Lower lobe of right lung (tissue), 2 donors: ENCODE results near the gene IGHMBP2. TPM values are rescaled to one million over a fixed set of nuclear protein-coding genes. Genes with fewer than 3 reads are reported as not detected.

Experiments
- ATAC-seq, 2 donors: fragments of 200-7000 bp; cut with Tn5 transposase; one replicate each; pipeline ENCODE4 v1.9.1; 2020 to 2022; ENCODE audit warnings: mild to moderate bottlenecking in 2 of 2, moderate library complexity in 2 of 2
- DNase-seq: peaks from one replicate; pipeline ENCODE4 v3.0.0-alpha.2; 2020
- H3K27ac ChIP-seq: fragments of 200-600 bp; one replicate; pipeline ENCODE4 v1.8.0; 2022
- H3K27me3 ChIP-seq: fragments of 200-600 bp; one replicate; pipeline ENCODE4 v1.8.0; 2022; ENCODE audit warnings: low read depth
- H3K36me3 ChIP-seq: fragments of 200-600 bp; one replicate; pipeline ENCODE4 v1.8.0; 2022; ENCODE audit warnings: mild to moderate bottlenecking
- H3K4me1 ChIP-seq: fragments of 200-600 bp; one replicate; pipeline ENCODE4 v1.8.0; 2022
- H3K4me3 ChIP-seq: fragments of 200-600 bp; one replicate; pipeline ENCODE4 v1.8.0; 2022; ENCODE audit warnings: mild to moderate bottlenecking
- H3K9me3 ChIP-seq: fragments of 200-600 bp; one replicate; pipeline ENCODE4 v1.8.0; 2022
- intact Hi-C: fragments of 100-400 bp; cut with DNase I; formaldehyde crosslinking; loops from one replicate; pipeline ENCODE4 v1.11.0; 2022
- total RNA-seq: library from RNA; stranded (reverse); fragmentation: NEBNext Ultra II Directional; extraction: Animal tissue kit (Norgen Biotek cat#: 25700); gene quantifications from one replicate; pipeline ENCODE4 v1.2.1, GENCODE V29; 2021
- TF ChIP-seq, protein P1 (sequence below): fragments of 200-600 bp; IDR thresholded peaks from one replicate; pipeline ENCODE4 v1.8.0; 2022; ENCODE audit warnings: antibody characterized with exemption, mild to moderate bottlenecking
- donor health status: DM: no; HTN: yes; CAD: no; lungs with severe emphysema.

The IGHMBP2 gene
- total RNA-seq, 1 donor from 2014 or later: 18.8 TPM

DNA sequence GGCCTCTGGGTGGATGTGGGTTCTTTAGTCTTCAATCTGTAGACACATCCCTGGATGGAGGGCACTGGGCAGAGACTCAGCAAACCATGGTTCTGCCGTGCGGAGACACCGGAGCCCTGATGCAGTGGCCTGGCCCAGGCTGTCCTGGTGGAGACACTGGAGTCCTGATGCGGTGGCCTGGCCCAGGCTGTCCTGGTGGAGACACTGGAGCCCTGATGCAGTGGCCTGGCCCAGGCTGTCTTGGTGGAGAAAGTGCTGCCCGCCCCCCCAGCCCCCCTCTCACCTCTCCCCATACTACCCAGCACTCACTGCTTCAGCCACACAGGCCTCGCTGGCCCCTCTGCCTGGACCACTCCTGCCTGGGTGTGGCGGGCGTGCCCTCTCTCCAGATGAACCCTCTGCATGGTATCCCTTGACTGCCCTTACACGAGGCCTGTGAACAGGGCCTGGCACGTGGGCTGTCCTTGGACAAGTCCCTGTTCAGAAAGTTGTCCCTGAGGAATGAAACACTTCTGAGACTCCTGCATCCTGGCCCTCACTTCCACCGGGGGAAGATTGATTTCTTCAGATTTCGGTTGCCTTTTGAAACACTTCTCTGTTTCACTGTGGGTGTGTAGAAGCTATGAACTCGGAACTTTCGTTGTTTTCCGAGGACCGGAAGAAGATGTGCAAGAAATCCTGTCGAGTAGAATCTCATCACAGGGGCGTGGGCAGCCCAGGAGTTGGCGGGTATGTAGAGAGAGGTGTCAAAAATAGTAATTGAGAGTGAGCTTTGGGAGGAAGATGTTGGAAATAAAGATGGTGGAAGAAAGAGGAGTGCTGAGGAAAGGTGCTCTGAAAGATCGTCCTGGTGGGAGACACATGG lies 26.2 kb downstream of the IGHMBP2 start:
- TF ChIP-seq, protein P1, sequence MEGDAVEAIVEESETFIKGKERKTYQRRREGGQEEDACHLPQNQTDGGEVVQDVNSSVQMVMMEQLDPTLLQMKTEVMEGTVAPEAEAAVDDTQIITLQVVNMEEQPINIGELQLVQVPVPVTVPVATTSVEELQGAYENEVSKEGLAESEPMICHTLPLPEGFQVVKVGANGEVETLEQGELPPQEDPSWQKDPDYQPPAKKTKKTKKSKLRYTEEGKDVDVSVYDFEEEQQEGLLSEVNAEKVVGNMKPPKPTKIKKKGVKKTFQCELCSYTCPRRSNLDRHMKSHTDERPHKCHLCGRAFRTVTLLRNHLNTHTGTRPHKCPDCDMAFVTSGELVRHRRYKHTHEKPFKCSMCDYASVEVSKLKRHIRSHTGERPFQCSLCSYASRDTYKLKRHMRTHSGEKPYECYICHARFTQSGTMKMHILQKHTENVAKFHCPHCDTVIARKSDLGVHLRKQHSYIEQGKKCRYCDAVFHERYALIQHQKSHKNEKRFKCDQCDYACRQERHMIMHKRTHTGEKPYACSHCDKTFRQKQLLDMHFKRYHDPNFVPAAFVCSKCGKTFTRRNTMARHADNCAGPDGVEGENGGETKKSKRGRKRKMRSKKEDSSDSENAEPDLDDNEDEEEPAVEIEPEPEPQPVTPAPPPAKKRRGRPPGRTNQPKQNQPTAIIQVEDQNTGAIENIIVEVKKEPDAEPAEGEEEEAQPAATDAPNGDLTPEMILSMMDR: no peak
- Histone ChIP-seq H3K4me1 (peaks cover 18% of the 10 kb centered on the region), H3K36me3 (peaks cover 78% of the 10 kb centered on the region), H3K4me3 (no peak overlapping the region), H3K27ac (no peak overlapping the region), H3K9me3 (peaks cover 16% of the 10 kb centered on the region), H3K27me3 (no peaks in the 10 kb centered on the region)
- no peak for DNase-seq
- intact Hi-C loops: no loop called here
- ATAC-seq: no peak

DNA sequence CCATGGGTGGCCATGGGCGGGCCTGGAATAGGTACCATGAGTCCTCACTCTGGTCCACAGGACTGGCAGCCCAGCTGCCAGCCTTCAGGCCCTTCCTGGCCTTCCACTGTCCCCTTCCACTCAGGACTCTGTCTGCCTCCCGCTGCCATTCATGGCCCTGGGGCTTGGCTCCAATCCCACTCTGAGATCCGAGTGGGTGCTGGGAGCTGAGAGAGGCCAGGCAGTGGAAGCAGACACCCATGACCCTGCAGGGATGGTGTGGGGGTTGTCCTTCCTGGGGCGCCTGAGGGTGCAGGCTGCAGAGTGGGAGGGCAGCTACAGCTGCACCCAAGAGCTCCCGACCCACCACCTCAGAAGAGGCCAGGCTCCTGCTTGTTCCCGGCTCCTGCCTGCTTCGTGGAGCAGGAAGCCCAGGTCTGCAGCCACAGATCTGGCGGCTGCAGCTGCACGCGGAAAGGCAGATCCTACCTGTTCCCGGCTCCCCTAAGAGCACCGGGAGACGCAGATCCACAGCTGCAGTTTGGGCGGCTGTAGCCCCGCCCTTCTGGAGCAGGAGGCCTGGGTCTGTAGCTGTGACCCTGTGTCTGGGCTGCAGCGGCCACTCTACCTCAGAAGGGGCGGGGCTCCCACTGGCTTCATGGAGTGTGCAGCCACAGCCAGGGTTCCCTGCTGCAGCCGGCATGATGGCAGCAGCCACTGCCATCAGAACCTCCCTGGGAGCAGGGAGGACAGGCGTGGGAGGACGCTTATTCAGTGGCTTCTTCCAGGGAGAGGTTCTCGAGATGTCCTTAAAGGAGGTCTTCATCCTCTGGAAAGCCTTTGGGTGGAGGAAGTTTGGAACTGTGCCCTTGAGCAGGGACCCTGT lies 27.5 kb downstream of the IGHMBP2 start:
- Histone ChIP-seq H3K9me3 (peaks cover 3% of the 10 kb centered on the region), H3K27ac (no peak overlapping the region), H3K4me1 (peaks cover 18% of the 10 kb centered on the region), H3K4me3 (no peak overlapping the region), H3K27me3 (no peaks in the 10 kb centered on the region), H3K36me3 (peaks cover 87% of the 10 kb centered on the region)
- DNase-seq (no peak), ATAC-seq (no peak)
- intact Hi-C loops: no loop called here
- TF ChIP-seq, protein P1: no peak

DNA sequence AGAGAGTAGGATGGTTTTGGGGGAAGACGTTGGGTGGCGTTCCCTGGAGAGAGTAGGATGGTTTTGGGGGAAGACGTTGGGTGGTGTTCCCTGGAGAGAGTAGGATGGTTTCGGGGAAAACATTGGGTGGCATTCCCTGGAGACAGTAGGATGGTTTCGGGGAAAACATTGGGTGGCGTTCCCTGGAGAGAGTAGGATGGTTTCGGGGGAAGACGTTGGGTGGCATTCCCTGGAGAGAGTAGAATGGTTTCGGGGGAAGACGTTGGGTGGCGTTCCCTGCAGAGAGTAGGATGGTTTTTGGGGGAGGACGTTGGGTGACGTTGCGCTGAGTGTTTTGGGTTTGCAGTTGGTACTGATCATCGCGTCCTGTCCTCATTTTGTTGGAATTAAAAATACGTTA lies 28.2 kb downstream of the IGHMBP2 start:
- TF ChIP-seq, protein P1: no peak
- Histone ChIP-seq H3K36me3 (peaks cover 89% of the 10 kb centered on the region), H3K9me3 (no peaks in the 10 kb centered on the region), H3K27me3 (no peaks in the 10 kb centered on the region), H3K4me3 (no peak overlapping the region), H3K4me1 (peaks cover 18% of the 10 kb centered on the region), H3K27ac (no peak overlapping the region)
- intact Hi-C loops: no loop called here
- DNase-seq (no peak), ATAC-seq (no peak)

DNA sequence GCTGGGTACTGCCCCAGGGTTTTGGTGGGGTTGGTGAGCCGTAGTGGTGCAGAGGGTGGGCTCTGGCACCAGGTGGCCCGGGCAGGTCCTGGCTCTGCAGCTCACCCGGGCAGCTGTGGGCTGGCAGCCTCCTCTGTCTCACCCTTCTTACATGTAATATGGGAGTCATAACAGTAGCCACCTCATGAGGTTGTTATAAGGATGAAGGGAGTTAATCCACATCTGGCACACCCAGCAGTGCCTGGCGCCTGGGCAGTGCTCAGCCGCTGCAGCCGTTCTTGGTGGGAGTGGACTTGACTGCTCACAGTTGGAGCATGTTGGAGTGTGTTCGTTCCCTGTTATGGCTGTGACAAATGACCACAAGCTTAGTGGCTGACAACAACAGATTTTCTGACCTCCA lies 28.7 kb downstream of the IGHMBP2 start:
- Histone ChIP-seq H3K36me3 (peaks cover 89% of the 10 kb centered on the region), H3K4me1 (peaks cover 13% of the 10 kb centered on the region), H3K27me3 (no peaks in the 10 kb centered on the region), H3K4me3 (no peak overlapping the region), H3K9me3 (no peaks in the 10 kb centered on the region), H3K27ac (no peak overlapping the region)
- intact Hi-C loops: no loop called here
- DNase-seq: no peak
- TF ChIP-seq, protein P1: no peak
- ATAC-seq: no peak

DNA sequence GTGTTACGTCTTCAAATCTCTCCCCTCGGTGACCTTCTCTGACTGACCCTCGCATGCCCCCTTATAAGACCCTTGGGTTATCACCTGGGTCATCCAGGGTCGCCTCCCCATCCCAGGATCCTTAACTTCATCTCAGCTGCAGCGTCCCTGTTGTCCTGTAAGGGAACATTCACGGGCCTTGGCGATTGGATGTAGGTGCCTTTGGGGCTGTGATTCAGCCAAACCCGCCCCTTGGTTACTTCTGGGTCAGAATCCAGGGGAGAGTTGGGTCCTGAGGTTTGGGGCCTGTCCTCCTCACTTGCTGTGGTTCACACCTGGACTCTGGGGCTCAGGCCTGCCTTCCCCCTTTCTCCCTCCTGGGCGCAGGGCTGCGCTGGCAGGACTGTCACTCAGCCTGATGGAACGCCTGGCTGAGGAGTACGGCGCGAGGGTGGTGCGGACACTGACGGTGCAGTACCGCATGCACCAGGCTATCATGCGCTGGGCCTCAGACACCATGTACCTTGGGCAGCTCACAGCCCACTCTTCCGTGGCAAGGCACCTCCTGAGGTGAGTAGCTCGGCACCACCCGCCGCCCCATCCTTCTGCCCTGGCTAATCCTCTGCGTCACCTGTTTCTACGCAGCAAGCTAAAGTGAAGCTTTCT lies 29.4 kb downstream of the IGHMBP2 start:
- Histone ChIP-seq H3K27me3 (no peaks in the 10 kb centered on the region), H3K4me1 (peaks cover 6% of the 10 kb centered on the region), H3K36me3 (peaks cover 89% of the 10 kb centered on the region), H3K9me3 (no peaks in the 10 kb centered on the region), H3K4me3 (no peak overlapping the region), H3K27ac (no peak overlapping the region)
- TF ChIP-seq, protein P1: no peak
- no peak for DNase-seq
- intact Hi-C loops: no loop called here
- no peak for ATAC-seq
